A673 (cell line): ENCODE results near the gene HJURP. TPM values are rescaled to one million over a fixed set of nuclear protein-coding genes. Genes with fewer than 3 reads are reported as not detected.

Experiments
- BruUV-seq: library from RNA; stranded (reverse); fragments of 400-500 nt; replicated peaks from 2 replicates; lab custom pipeline; 2021; lab: Mats Ljungman, UMichigan
- CTCF ChIA-PET: fragments of 300-600 bp; sonication (Branson Sonifier 250); formaldehyde crosslinking; loops from one replicate; lab custom pipeline; 2022; ENCODE audit warnings: antibody characterized with exemption; lab: Charles Lee
- POLR2A ChIA-PET: fragments of 300-600 bp; sonication (Branson Sonifier 250); formaldehyde crosslinking; loops from one replicate; lab custom pipeline; 2022; ENCODE audit warnings: antibody characterized with exemption; ENCODE audit not compliant: low non-redundant PET; lab: Charles Lee
- DNase-seq: peaks from one replicate; pipeline ENCODE4 v3.0.0-alpha.2; 2015; ENCODE audit warnings: low spot score
- H3K27ac ChIP-seq: fragments of 200-600 bp; sonication (generic); 2 replicates; pipeline ENCODE4 v1.5.1; 2016; ENCODE audit warnings: mixed run types, low read depth, mild to moderate bottlenecking, mixed read lengths, antibody characterized with exemption, low read length; ENCODE audit not compliant: poor library complexity, severe bottlenecking
- H3K27me3 ChIP-seq: fragments of 200-600 bp; sonication (generic); replicated peaks from 2 replicates; pipeline ENCODE4 v1.6.1; 2017; ENCODE audit warnings: mixed run types, low read depth, mild to moderate bottlenecking, mixed read lengths, antibody characterized with exemption, low read length; ENCODE audit not compliant: insufficient read depth, poor library complexity
- H3K36me3 ChIP-seq: fragments of 200-600 bp; sonication (generic); 2 replicates; pipeline ENCODE4 v1.6.1; 2016; ENCODE audit warnings: mixed run types, mild to moderate bottlenecking, mixed read lengths, antibody characterized with exemption, low read length; ENCODE audit not compliant: insufficient read depth, poor library complexity, severe bottlenecking
- H3K4me1 ChIP-seq: fragments of 200-600 bp; sonication (generic); 2 replicates; pipeline ENCODE4 v1.6.1; 2017; ENCODE audit warnings: mixed run types, mild to moderate bottlenecking, mixed read lengths, antibody characterized with exemption, low read length; ENCODE audit not compliant: insufficient read depth, poor library complexity, severe bottlenecking
- H3K4me3 ChIP-seq: fragments of 200-600 bp; sonication (generic); 2 replicates; pipeline ENCODE4 v1.5.1; 2016; ENCODE audit warnings: low read depth, mixed run types, mild to moderate bottlenecking, mixed read lengths, low read length; ENCODE audit not compliant: poor library complexity, severe bottlenecking
- H3K9me3 ChIP-seq: fragments of 200-600 bp; sonication (generic); 2 replicates; pipeline ENCODE4 v1.6.1; 2016; ENCODE audit warnings: mixed run types, low read depth, mild to moderate bottlenecking, mixed read lengths, antibody characterized with exemption, low read length; ENCODE audit not compliant: poor library complexity, severe bottlenecking
- CTCF ChIP-seq: fragments of 300-800, 200-600 bp; sonication (generic); conservative IDR thresholded peaks from 2 replicates; pipeline ENCODE4 v1.5.1; 2017; ENCODE audit warnings: low read depth, mild to moderate bottlenecking, antibody characterized with exemption, low read length, moderate library complexity, mixed read lengths
- EZH2 ChIP-seq: fragments of 200-600 bp; sonication (generic); IDR thresholded peaks from 2 replicates; pipeline ENCODE4 v1.6.1; 2017; ENCODE audit warnings: borderline replicate concordance, low read depth, mild to moderate bottlenecking, mixed read lengths, antibody characterized with exemption, low read length; ENCODE audit not compliant: poor library complexity, severe bottlenecking
- intact Hi-C: fragments of 100-400 bp; cut with micrococcal nuclease; formaldehyde crosslinking; loops from one replicate; pipeline ENCODE4 v1.10.0; 2022; ENCODE audit not compliant: unreplicated experiment
- total RNA-seq: library from RNA; stranded (reverse); gene quantifications from 2 replicates; pipeline ENCODE4 v1.2.3, GENCODE V29; 2021

The HJURP gene
- total RNA-seq, 1 experiment from 2014 or later: 103 TPM

- ChIA-PET CTCF (no interaction called here), POLR2A (no interaction called here)
- DNase-seq: no peak
- Histone ChIP-seq H3K4me1 (no peaks in the 10 kb centered on the region), H3K4me3 (no peak overlapping the region), H3K27me3 (no peaks in the 10 kb centered on the region), H3K27ac (no peak overlapping the region), H3K36me3 (peaks cover 92% of the 10 kb centered on the region), H3K9me3 (no peaks in the 10 kb centered on the region)
- intact Hi-C loops: no loop called here
- no peak for TF ChIP-seq EZH2
- no peak for TF ChIP-seq CTCF
- no TSS peak for BruUV-seq
Observed at GRCh38 chr2:233837694-233838229, 16.6 kb downstream of the HJURP start.

- ChIA-PET POLR2A (no interaction called here), CTCF (no interaction called here)
- no peaks in the 10 kb centered on the region for H3K9me3 ChIP-seq
- no peak overlapping the region for H3K4me3 ChIP-seq
- no TSS peak for BruUV-seq
- no peak overlapping the region for H3K27ac ChIP-seq
- H3K27me3 ChIP-seq: no peaks in the 10 kb centered on the region
- no peaks in the 10 kb centered on the region for H3K4me1 ChIP-seq
- H3K36me3 ChIP-seq: peaks cover 78% of the 10 kb centered on the region
- no peak for DNase-seq
- intact Hi-C loops: no loop called here
- no peak for TF ChIP-seq CTCF
- TF ChIP-seq EZH2: no peak
Observed at GRCh38 chr2:233836359-233836758, 18.0 kb downstream of the HJURP start.

DNA sequence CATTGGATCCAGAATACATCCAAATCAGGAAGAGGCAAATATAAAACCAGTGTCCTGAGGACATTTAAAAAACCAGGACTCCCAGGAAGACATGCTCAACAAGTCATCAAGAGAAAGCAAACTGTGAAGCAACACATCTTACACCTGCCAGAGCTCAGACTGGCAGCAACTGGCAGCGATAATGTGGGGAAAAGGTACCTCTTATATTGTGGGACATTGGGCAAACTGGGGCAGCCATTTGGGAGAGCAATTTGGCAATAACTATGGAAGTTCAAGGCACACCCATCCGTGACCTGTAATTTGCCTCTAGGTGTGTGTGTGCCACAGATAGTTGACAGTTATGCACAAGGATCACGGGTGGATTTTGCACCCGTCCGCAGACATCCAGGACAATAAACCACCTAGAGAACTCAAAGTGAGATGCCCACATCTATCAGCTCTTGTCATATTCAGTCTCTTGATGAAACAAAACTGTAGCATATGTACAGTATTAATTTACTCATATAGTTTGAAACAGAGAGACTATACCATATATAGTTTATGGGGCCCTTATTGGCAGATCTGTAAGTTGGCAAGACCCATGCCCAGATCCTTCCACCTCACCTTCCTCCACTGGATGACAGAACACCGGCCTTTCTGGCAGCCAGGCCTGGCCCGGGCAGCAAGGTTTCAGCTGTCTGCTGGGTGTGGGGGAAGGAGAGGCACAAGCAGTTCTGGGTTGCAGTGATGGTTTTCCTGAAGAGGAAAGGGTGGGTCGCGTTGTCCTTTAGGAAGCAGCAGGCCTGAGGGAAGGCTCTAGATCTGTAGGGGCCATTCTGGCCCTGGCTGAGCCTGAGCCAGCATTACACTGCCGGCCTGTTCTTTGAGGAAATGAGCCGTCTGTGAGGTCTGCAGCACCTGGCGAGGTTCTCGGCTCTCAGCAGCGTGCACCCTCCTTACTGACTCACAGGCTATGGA is 18.8 kb downstream of the HJURP start:
- BruUV-seq: no TSS peak
- H3K4me1 ChIP-seq: no peaks in the 10 kb centered on the region

More for the DNA sequence above, 18.8 kb downstream of the HJURP start:
- no peaks in the 10 kb centered on the region for H3K27me3 ChIP-seq
- intact Hi-C loops: no loop called here
- ChIA-PET POLR2A (no interaction called here), CTCF (no interaction called here)
- no peak overlapping the region for H3K4me3 ChIP-seq
- H3K9me3 ChIP-seq: no peaks in the 10 kb centered on the region
- no peak overlapping the region for H3K27ac ChIP-seq
- H3K36me3 ChIP-seq: peaks cover 70% of the 10 kb centered on the region
- TF ChIP-seq EZH2 (no peak), CTCF (no peak)
- DNase-seq: no peak
